A673 (cell line): Measurements from ENCODE around the gene GATA6. TPM values are rescaled to one million over a fixed set of nuclear protein-coding genes. Genes with fewer than 3 reads are reported as not detected.

Experiments used
- BruUV-seq: library from RNA; stranded (reverse); fragments of 400-500 nt; replicated peaks from 2 replicates; lab custom pipeline; 2021; lab: Mats Ljungman, UMichigan
- CTCF ChIA-PET: fragments of 300-600 bp; sonication (Branson Sonifier 250); formaldehyde crosslinking; loops from one replicate; lab custom pipeline; 2022; ENCODE audit warnings: antibody characterized with exemption; lab: Charles Lee
- POLR2A ChIA-PET: fragments of 300-600 bp; sonication (Branson Sonifier 250); formaldehyde crosslinking; loops from one replicate; lab custom pipeline; 2022; ENCODE audit warnings: antibody characterized with exemption; ENCODE audit not compliant: low non-redundant PET; lab: Charles Lee
- DNase-seq: peaks from one replicate; pipeline ENCODE4 v3.0.0-alpha.2; 2015; ENCODE audit warnings: low spot score
- H3K27ac ChIP-seq: fragments of 200-600 bp; sonication (generic); 2 replicates; pipeline ENCODE4 v1.5.1; 2016; ENCODE audit warnings: mixed run types, low read depth, mild to moderate bottlenecking, mixed read lengths, antibody characterized with exemption, low read length; ENCODE audit not compliant: poor library complexity, severe bottlenecking
- H3K27me3 ChIP-seq: fragments of 200-600 bp; sonication (generic); replicated peaks from 2 replicates; pipeline ENCODE4 v1.6.1; 2017; ENCODE audit warnings: mixed run types, low read depth, mild to moderate bottlenecking, mixed read lengths, antibody characterized with exemption, low read length; ENCODE audit not compliant: insufficient read depth, poor library complexity
- H3K36me3 ChIP-seq: fragments of 200-600 bp; sonication (generic); 2 replicates; pipeline ENCODE4 v1.6.1; 2016; ENCODE audit warnings: mixed run types, mild to moderate bottlenecking, mixed read lengths, antibody characterized with exemption, low read length; ENCODE audit not compliant: insufficient read depth, poor library complexity, severe bottlenecking
- H3K4me1 ChIP-seq: fragments of 200-600 bp; sonication (generic); 2 replicates; pipeline ENCODE4 v1.6.1; 2017; ENCODE audit warnings: mixed run types, mild to moderate bottlenecking, mixed read lengths, antibody characterized with exemption, low read length; ENCODE audit not compliant: insufficient read depth, poor library complexity, severe bottlenecking
- H3K4me3 ChIP-seq: fragments of 200-600 bp; sonication (generic); 2 replicates; pipeline ENCODE4 v1.5.1; 2016; ENCODE audit warnings: low read depth, mixed run types, mild to moderate bottlenecking, mixed read lengths, low read length; ENCODE audit not compliant: poor library complexity, severe bottlenecking
- H3K9me3 ChIP-seq: fragments of 200-600 bp; sonication (generic); 2 replicates; pipeline ENCODE4 v1.6.1; 2016; ENCODE audit warnings: mixed run types, low read depth, mild to moderate bottlenecking, mixed read lengths, antibody characterized with exemption, low read length; ENCODE audit not compliant: poor library complexity, severe bottlenecking
- EZH2 ChIP-seq: fragments of 200-600 bp; sonication (generic); IDR thresholded peaks from 2 replicates; pipeline ENCODE4 v1.6.1; 2017; ENCODE audit warnings: borderline replicate concordance, low read depth, mild to moderate bottlenecking, mixed read lengths, antibody characterized with exemption, low read length; ENCODE audit not compliant: poor library complexity, severe bottlenecking
- intact Hi-C: fragments of 100-400 bp; cut with micrococcal nuclease; formaldehyde crosslinking; loops from one replicate; pipeline ENCODE4 v1.10.0; 2022; ENCODE audit not compliant: unreplicated experiment
- total RNA-seq: library from RNA; stranded (reverse); gene quantifications from 2 replicates; pipeline ENCODE4 v1.2.3, GENCODE V29; 2021
- TF ChIP-seq, protein P1 (sequence below): fragments of 300-800, 200-600 bp; sonication (generic); conservative IDR thresholded peaks from 2 replicates; pipeline ENCODE4 v1.5.1; 2017; ENCODE audit warnings: low read depth, mild to moderate bottlenecking, antibody characterized with exemption, low read length, moderate library complexity, mixed read lengths

The GATA6 gene
- total RNA-seq, 1 experiment from 2014 or later = 0.21 TPM

DNA sequence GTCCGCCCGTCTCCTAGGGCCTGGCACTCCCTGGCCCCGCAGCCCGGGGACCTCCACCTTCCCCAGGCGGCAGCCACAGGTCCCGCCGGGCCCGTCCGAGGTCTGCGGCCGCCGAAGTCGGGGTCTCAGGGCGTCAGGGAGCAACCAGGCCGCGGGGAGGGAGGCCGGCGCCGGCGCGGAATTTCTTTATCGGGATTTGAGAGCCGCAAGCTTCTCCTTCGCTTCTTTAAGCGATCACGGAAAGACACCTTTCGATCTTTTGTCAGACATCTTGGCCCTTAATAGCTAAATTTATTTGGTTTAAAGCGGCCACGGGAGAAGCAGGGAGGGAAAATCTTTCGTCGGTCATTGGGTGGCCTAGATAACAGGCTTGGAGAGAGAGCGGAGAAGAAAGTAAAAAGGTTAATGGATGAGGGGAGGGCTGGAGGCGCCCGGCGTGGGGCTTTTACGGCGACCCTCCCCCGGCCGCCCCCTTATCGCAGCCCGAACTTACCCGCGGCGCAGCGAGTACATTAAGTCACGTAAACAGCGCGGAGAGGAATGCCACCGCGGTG lies 4.3 kb upstream of the GATA6 start:
- BruUV-seq = no TSS peak
- Histone ChIP-seq H3K9me3 (no peaks in the 10 kb centered on the region), H3K36me3 (no peaks in the 10 kb centered on the region), H3K4me1 (peaks cover 22% of the 10 kb centered on the region), H3K27ac (no peak overlapping the region), H3K27me3 (peaks cover 97% of the 10 kb centered on the region), H3K4me3 (no peak overlapping the region)
- ChIA-PET CTCF (no interaction called here), POLR2A (no interaction called here)
- DNase-seq = no peak
- intact Hi-C loops = no loop called here
- peak; percentile 84 for TF ChIP-seq EZH2
- TF ChIP-seq, protein P1, sequence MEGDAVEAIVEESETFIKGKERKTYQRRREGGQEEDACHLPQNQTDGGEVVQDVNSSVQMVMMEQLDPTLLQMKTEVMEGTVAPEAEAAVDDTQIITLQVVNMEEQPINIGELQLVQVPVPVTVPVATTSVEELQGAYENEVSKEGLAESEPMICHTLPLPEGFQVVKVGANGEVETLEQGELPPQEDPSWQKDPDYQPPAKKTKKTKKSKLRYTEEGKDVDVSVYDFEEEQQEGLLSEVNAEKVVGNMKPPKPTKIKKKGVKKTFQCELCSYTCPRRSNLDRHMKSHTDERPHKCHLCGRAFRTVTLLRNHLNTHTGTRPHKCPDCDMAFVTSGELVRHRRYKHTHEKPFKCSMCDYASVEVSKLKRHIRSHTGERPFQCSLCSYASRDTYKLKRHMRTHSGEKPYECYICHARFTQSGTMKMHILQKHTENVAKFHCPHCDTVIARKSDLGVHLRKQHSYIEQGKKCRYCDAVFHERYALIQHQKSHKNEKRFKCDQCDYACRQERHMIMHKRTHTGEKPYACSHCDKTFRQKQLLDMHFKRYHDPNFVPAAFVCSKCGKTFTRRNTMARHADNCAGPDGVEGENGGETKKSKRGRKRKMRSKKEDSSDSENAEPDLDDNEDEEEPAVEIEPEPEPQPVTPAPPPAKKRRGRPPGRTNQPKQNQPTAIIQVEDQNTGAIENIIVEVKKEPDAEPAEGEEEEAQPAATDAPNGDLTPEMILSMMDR = no peak

DNA sequence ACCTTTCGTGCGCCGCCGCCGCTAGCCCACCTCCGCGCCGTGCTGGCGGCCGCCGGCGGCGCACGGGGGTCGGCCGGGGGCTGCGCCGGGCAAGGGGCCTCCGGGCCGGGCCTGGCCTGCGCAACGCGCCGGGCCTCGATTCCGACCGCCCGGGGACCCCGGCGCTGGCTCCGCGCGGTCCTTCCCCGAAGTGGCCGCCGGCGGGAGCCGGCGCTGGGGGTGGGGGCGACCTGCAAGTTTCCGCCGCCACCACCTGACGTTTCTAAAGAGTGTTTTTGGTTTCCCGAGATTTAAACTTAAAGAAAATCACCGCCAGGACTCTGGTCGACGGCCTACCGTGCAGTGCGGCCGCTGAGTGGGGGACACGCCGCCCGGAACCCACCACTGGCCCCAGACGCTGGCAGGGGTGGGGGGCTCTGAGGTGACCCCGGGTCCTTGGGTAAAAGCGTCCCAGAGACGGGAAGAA lies 3.8 kb upstream of the GATA6 start:
- no TSS peak for BruUV-seq
- POLR2A ChIA-PET = no interaction called here
- intact Hi-C loops = no loop called here
- Histone ChIP-seq H3K4me3 (no peak overlapping the region), H3K27me3 (peaks cover 97% of the 10 kb centered on the region), H3K27ac (no peak overlapping the region), H3K4me1 (peaks cover 27% of the 10 kb centered on the region), H3K9me3 (no peaks in the 10 kb centered on the region), H3K36me3 (no peaks in the 10 kb centered on the region)
- TF ChIP-seq, protein P1 = no peak
- no peak for TF ChIP-seq EZH2
- no peak for DNase-seq
- CTCF ChIA-PET = no interaction called here

DNA sequence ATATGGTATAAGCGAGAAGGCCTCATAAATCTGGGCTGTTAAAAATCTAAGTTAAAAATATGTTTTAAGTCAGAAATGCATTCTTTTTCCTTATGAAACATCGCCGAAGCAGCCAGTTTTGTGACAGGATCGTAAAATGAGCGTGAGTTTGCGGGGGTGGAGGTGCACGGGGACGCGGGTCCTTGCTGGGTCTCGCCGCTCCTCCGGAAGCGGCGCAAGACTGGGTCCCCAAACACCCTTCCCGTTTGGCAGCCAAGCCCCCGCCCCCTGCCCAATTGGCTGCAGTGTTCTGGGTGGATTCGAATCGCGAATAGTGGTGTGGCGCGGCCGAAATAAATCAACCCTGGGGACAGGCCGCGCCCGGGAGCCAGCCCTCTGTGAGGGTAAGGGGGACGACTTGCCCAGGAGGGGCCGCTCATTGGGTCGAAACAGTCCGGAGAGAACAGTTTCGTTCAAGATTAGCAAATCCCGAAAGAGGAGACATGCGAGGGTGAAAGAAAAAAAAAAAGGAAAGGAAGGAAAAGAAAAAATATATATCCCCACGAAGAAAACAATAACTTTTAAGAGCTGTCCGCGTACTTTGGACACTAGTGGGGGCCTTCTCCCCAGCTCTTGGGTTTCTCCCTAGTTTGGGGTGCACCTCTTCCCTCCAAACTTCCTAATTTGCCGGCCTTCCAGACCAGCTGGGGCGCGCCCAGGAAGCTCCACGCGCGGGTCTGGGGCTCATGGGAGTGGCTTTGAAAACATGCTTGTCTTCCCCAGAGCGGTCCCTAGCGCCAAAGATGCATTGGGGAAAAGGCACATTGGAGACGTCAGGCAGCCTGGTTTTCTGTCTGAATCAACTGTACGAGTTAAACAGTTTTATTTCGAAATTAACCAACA lies 3.1 kb upstream of the GATA6 start:
- peak; percentile 82 for TF ChIP-seq EZH2
- TF ChIP-seq, protein P1 = no peak
- Histone ChIP-seq H3K4me3 (no peak overlapping the region), H3K27ac (no peak overlapping the region), H3K27me3 (peaks cover 97% of the 10 kb centered on the region), H3K9me3 (no peaks in the 10 kb centered on the region), H3K4me1 (peaks cover 33% of the 10 kb centered on the region), H3K36me3 (no peaks in the 10 kb centered on the region)
- BruUV-seq = no TSS peak
- POLR2A ChIA-PET = no interaction called here
- peak; percentile 32 for DNase-seq
- intact Hi-C loops = no loop called here
- CTCF ChIA-PET = no interaction called here
